Fibroblast of upper back skin (primary cell): ENCODE results near the gene PDZRN3.

Experiments used
- DNase-seq: peaks from one replicate; pipeline ENCODE4 v3.0.0-alpha.2; 2013

Gene PDZRN3

DNA sequence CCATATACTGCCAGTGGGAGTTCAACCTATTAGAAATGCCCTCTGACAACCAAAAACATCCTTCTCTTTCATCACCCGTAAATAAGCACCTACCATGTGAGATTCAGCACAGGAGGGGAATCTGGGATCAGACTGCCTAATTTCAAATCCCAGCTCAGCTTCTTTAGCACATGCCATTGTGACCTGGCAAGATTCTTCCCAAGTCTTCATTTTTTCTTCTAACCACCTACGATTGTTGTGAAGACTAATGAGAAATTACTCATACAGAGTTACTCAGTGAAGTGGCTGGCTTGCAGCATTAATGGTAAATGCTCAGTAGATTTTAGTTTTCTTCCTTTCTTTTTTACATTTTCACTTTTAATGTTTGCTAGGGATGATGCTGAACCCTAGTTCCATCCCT, 176.7 kb downstream of the PDZRN3 start:
- peak; percentile 45 for DNase-seq

- DNase-seq, result no peak
These were observed 177.6 kb downstream of the PDZRN3 start for GRCh38 chr3:73447111-73447510.

GRCh38 chr3:73446467-73447110, 178.2 kb downstream of the PDZRN3 start:
- no peak for DNase-seq

DNA sequence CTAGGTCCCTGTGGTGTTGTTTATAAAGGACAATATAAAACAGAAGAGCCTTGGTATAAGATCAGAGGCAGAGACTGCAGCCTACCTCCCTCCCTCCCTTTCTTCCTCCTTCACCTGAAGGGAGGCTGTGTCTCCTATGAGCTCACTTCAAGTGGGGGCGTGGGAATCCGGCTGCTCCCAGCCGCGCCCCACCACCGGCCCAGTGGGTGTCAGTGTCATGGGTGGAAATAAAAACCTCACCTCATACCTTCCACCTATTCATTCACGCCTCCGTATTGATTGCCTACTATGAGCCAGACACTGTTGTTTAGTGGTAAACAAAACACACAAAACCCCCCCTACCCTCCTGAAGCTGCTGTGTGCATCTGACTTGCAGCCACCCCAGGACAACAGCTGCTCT, 181.9 kb downstream of the PDZRN3 start:
- DNase-seq, result no peak

DNA sequence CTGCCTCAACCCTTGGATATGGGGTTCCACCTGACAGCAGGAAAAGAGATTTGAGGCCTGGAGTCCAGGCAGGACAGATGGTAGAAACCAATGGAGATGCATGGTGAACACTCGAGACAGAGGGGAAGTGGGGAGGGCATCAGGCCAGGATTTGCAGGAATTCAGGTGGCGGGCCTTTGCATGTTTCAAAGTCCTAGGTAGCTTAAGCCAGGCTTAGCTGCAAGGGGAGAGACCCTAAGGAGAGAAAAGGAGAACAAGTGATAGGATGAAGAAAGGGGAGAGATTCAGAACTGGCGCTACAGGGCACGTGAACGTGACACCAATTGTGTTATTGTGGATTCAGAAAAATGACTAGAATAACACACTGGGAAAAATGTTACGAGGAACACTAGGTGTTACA, 182.6 kb downstream of the PDZRN3 start:
- no peak for DNase-seq

GRCh38 chr3:73437828-73438227, 186.9 kb downstream of the PDZRN3 start:
- DNase-seq, result no peak

- DNase-seq, result no peak
These were observed 189.7 kb downstream of the PDZRN3 start for GRCh38 chr3:73435055-73435454.

GRCh38 chr3:73433687-73434086, 191.1 kb downstream of the PDZRN3 start:
- DNase-seq, result peak; percentile 28

DNA sequence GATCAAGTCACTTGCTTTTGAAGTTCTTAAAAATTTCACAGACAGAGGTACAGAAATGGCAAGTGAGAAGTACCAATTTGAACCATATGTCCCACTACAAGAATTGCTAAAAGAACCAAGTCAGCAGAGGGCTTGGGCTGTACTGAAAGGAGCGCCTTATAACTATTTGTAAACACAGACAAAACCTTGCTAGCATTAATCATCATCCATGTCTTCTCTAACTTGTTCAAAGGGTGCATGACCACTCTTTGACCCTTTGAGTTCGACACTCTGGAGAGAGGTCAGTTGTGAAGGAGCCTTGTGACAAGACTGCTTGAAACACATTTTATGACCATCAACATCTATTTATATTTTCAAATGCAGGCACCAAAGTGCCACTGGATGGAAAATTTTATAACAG, 191.7 kb downstream of the PDZRN3 start:
- DNase-seq, result no peak

- no peak for DNase-seq
These were observed 192.1 kb downstream of the PDZRN3 start for GRCh38 chr3:73432706-73433032.

DNA sequence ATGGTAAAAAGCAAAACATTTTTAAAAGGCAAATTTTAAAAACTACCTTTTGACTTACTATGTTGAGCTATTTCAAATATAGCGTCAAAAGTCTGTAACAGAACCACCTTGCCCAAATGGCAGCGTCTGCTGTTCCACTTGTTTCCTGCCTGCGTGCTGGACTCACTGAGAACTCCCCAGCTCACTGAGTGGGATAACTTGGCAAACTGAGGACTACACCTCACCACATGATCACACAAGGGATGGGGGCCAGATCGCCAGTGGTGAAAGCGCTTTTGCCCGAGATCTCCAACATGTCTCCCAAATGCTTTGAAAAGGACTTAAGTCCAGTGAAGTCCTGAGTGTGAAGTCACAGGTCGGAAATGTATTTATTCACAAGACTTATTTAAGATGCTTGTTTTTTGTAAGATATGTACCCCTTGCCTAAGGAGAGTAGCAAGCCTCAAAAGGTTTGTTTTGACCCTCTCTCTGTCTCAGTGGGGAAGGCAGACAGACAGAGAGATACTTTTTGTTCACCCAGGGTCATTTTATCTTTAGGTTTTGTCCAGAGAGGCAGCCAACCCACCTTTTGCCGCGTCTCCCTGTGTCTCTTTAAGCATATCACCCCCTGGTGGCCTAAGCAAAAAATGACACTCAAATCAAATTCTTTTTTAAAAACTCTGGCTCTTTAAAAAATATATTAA, 192.6 kb downstream of the PDZRN3 start:
- DNase-seq, result peak; percentile 52

DNA sequence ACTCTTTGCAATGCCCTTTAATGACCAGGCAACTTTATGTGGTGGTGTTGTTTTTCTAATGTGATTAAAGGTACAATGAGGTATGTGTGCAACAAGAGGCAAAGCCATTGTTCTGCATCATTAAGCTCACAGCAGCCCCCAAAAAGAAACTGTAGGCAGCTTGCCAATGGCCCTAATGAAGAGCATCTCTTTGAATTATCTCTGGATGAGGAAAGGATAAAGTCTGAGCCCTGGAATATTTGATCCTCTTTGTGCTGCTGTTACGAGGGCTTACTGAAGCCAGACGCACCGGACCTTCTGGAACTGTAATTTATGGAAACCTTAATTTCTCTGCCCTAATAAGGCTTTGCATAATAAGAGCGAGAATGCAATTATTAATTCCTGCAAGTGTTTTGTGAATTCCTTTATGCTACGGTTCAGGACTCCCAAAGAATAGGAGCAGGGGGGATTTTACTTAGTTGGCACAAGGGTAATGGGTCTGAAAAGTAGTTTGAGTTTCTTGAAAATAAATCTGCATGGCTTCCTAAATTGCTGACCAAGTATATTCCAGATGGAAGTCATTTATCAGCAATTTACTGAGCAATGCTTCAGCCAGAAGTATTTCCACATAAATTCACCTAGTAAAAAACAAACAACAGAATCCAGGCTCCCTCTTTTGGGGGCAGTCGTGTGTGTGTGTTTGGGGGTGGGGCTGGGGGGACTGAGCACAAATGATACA, 193.4 kb downstream of the PDZRN3 start:
- DNase-seq, result no peak

GRCh38 chr3:73427048-73427706, 197.6 kb downstream of the PDZRN3 start:
- DNase-seq, result no peak

GRCh38 chr3:73426606-73427005, 198.1 kb downstream of the PDZRN3 start:
- DNase-seq, result no peak

DNA sequence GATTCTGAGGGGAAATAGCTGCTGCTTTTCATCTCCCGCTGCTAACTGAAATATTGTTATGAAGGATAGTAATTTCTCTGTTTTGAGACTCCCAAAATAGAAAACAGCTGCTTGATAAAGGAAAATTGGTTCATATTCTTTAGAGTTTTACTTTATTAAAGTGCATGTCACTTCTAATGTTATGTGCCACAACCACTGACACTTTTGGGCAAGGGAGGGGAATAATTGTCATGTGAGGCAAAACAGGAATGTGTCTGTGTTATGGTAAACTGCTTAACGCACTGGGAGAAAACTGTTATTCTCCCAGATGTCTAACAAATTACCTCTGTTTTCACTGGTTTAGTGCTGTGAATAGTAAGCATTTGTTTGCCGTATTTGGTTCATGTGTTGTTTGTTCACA, 201.6 kb downstream of the PDZRN3 start:
- DNase-seq, result no peak

- no peak for DNase-seq
These were observed 202.2 kb downstream of the PDZRN3 start for GRCh38 chr3:73422571-73422970.

GRCh38 chr3:73419942-73420341, 204.8 kb downstream of the PDZRN3 start:
- no peak for DNase-seq

DNA sequence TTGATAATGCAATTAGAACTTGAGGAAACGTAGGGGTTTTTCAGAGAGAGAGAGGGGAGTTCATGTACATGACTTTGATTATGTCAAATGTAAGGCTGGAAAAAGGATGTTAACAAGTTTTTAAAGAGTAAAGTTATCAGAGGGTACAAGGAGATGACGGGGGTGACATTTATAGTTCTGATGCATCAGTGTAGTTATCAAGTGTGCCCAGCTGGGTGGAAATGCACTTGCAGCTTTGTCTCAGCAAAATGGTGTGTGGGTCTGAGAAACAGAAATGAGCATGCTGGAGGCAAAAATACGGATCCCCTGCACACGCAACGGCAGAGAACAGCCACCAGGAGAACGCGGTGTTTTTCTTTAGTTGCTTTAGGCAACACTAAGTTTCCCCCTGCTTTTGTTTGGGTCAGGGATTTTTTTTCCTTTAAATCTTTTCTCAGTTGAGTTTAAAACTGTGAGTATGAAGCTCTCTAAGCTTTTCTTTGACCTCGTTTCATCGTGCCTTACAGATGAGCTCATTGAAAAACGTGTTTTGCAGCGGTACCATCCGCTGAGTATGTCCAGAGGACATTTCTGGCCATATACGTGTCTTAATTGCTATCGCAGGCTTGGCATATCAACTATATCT, 205.4 kb downstream of the PDZRN3 start:
- DNase-seq, result peak; percentile 56

- no peak for DNase-seq
These were observed 206.1 kb downstream of the PDZRN3 start for GRCh38 chr3:73418681-73419080.

DNA sequence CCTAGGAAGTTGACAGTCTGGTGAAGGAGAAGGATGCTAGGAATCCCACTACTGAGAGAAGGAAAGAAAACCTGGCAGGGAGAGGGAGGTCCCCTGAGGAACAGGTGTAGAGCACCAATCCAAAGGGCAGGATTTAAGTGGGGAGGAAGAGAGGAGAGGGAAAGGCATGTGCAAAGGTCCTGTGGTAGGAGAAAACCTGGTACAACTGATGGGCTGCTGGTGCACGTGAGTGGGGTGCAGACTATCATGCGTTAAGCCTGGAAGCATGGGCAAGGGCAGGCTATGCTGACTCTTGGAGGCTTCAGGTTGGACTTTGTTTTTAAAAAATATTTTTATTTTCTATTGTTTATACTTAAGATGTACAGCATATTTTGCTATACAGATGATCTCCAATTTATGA, 209.6 kb downstream of the PDZRN3 start:
- no peak for DNase-seq

DNA sequence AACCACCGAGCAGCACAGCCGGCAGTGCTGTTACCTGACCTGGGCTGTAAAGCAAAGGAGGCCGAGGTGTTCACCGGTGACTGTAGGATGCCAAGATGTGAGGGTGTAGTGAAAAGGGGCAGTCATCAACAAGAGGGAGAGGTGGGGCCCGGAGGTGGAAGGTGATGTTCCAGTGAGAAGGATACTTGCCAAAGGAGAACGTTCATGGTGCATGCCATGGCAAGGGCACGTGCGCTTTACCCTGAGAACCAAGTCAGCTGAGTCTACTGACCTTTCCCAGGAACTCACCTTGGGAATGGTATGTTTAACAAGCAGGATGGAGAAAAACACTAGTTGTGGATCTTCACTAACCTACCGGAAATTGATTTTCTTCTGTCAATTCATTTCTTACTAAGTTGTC, 211.1 kb downstream of the PDZRN3 start:
- DNase-seq, result no peak

GRCh38 chr3:73411993-73412392, 212.7 kb downstream of the PDZRN3 start:
- no peak for DNase-seq

DNA sequence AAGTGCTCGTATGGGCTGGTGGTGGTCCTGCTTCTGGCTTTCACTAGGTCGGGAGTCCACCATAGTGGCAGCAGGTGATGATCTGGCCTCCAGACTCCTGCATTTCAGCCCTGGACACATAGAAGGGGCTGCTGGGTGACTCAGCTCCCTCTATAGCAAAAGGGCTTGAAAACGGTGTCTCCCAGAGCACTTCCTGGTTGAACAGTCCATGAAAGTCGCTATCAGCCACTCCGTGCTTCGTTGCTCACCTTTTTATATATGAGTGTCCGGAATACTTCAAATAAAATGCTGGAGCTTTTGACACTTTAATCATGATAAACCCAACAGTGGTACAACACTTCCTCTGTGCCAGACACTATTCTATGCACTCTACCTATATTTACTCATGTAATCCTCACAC, 213.2 kb downstream of the PDZRN3 start:
- no peak for DNase-seq
